Breast epithelium (tissue), 4 donors: ENCODE data around the gene PDLIM1. TPM values are rescaled to one million over a fixed set of nuclear protein-coding genes. Genes with fewer than 3 reads are reported as not detected.
"Not testable (repeated sequence)": the region's sequence is repeated elsewhere in the genome, so short reads cannot be mapped to it uniquely, and the experiment has no call there.

ENCODE experiments used
- DNase-seq, 2 donors: peaks; one replicate each; pipeline ENCODE4 v3.0.0-alpha.2; 2019; ENCODE audit warnings: low spot score in 2 of 2
- H3K27ac ChIP-seq, 2 donors: fragments of 200-600 bp; sonication (generic) in 1 of 2; one replicate each; pipeline ENCODE4 v1.5.1; 2016 to 2019; ENCODE audit warnings: mild to moderate bottlenecking in 1 of 2
- H3K27me3 ChIP-seq, 2 donors: fragments of 200-600 bp; sonication (generic) in 1 of 2; one replicate each; pipeline versions ENCODE4 v1.5.1 to v1.6.0; 2017 to 2019; ENCODE audit warnings: control low read depth in 1 of 2, mild to moderate bottlenecking in 1 of 2
- H3K36me3 ChIP-seq: fragments of 200-600 bp; one replicate; pipeline ENCODE4 v1.5.1; 2019
- H3K4me1 ChIP-seq, 2 donors: fragments of 200-600 bp; sonication (generic); one replicate each; pipeline ENCODE4 v1.5.1; 2016 to 2019; ENCODE audit warnings: control low read depth in 1 of 2
- H3K4me3 ChIP-seq, 3 donors: fragments of 200-600 bp; sonication (generic); 1 replicate in 2 of 3; 2 replicates in 1 of 3; pipeline ENCODE4 v1.5.1; 2016 to 2019; ENCODE audit warnings: mild to moderate bottlenecking in 3 of 3, moderate library complexity in 2 of 3
- H3K9me3 ChIP-seq, 2 donors: fragments of 200-600 bp; sonication (generic) in 1 of 2; one replicate each; pipeline ENCODE4 v1.5.1; 2016 to 2019; ENCODE audit warnings: control low read depth in 1 of 2
- CTCF ChIP-seq, 3 donors: fragments of 450-650 bp; IDR thresholded peaks; one replicate each; pipeline ENCODE4 v1.5.1; 2016 to 2017; ENCODE audit warnings: antibody characterized with exemption in 3 of 3, mild to moderate bottlenecking in 3 of 3, moderate library complexity in 3 of 3
- POLR2A ChIP-seq: fragments of 450-650 bp; IDR thresholded peaks from one replicate; pipeline ENCODE4 v1.6.1; 2016; ENCODE audit warnings: antibody characterized with exemption, mild to moderate bottlenecking, moderate library complexity
- POLR2AphosphoS5 ChIP-seq, 3 donors: sonication (generic); formaldehyde crosslinking; IDR thresholded peaks; one replicate each; pipeline ENCODE4 v1.6.1; 2017; ENCODE audit warnings: antibody characterized with exemption in 3 of 3
- intact Hi-C: fragments of 100-400 bp; cut with DNase I; formaldehyde crosslinking; loops from one replicate; pipeline ENCODE4 v1.15.1; 2023; ENCODE audit warnings: low total_unique reads
- total RNA-seq, 3 donors: library from RNA; depleted of rRNA; stranded (reverse); fragments of >200 nt; gene quantifications; one replicate each; pipeline ENCODE4 v1.1.0, GENCODE V29; 2016

The PDLIM1 gene
- total RNA-seq, 3 donors from 2014 or later, result 80.8 to 143 (median 87.7) TPM

GRCh38 chr10:95233377-95234034 lies 57.3 kb downstream of the PDLIM1 start:
- no peaks in the 10 kb centered on the region for H3K4me1 ChIP-seq

GRCh38 chr10:95230677-95231586 lies 59.9 kb downstream of the PDLIM1 start:
- H3K36me3 ChIP-seq, intact Hi-C loops, H3K9me3 ChIP-seq, H3K4me1 ChIP-seq, H3K27me3 ChIP-seq, DNase-seq: not testable (repeated sequence)
- H3K4me3 ChIP-seq, result peak overlapping the region; percentile 17 to 57 (median 53)
- peak overlapping the region; percentile 20 to 65 for H3K27ac ChIP-seq

More at GRCh38 chr10:95233377-95234034, 57.3 kb downstream of the PDLIM1 start:
- Histone ChIP-seq H3K27ac (no peak overlapping the region), H3K36me3 (no peaks in the 10 kb centered on the region), H3K4me3 (no peak overlapping the region), H3K27me3 (no peaks in the 10 kb centered on the region), H3K9me3 (no peaks in the 10 kb centered on the region)
- TF ChIP-seq POLR2AphosphoS5 (IDR thresholded peaks at IDR 0.05), result no peak
- TF ChIP-seq CTCF (IDR thresholded peaks at IDR 0.05), result no peak
- TF ChIP-seq POLR2A, result no peak
- intact Hi-C loops, result no loop called here
- DNase-seq, result no peak

- intact Hi-C loops, result no loop called here
- no peak for TF ChIP-seq POLR2A
- TF ChIP-seq POLR2AphosphoS5 (IDR thresholded peaks at IDR 0.05), result no peak
- no peak for TF ChIP-seq CTCF (IDR thresholded peaks at IDR 0.05)
- Histone ChIP-seq H3K36me3 (no peaks in the 10 kb centered on the region), H3K4me1 (no peaks in the 10 kb centered on the region), H3K9me3 (no peaks in the 10 kb centered on the region), H3K27ac (peak overlapping the region in 1 of 2 donors; percentile 65), H3K27me3 (no peaks in the 10 kb centered on the region), H3K4me3 (peak overlapping the region in 2 of 3 donors; percentile 53 to 57)
- no peak for DNase-seq
Measured at GRCh38 chr10:95229724-95230627, 60.8 kb downstream of the PDLIM1 start.

GRCh38 chr10:95228934-95229723 lies 61.7 kb downstream of the PDLIM1 start:
- H3K4me3 ChIP-seq, H3K27me3 ChIP-seq, H3K9me3 ChIP-seq, H3K36me3 ChIP-seq, DNase-seq, H3K4me1 ChIP-seq, intact Hi-C loops: not testable (repeated sequence)
- H3K27ac ChIP-seq, result peak overlapping the region; percentile 10

GRCh38 chr10:95225136-95225535 lies 65.7 kb downstream of the PDLIM1 start:
- TF ChIP-seq CTCF (IDR thresholded peaks at IDR 0.05) (no peak), POLR2AphosphoS5 (IDR thresholded peaks at IDR 0.05) (no peak)
- Histone ChIP-seq H3K9me3 (no peaks in the 10 kb centered on the region), H3K4me3 (no peak overlapping the region), H3K27ac (no peak overlapping the region), H3K36me3 (no peaks in the 10 kb centered on the region), H3K27me3 (no peaks in the 10 kb centered on the region), H3K4me1 (no peaks in the 10 kb centered on the region)
- DNase-seq, result no peak
- intact Hi-C loops, result no loop called here
